Keratinocyte (primary cell): ENCODE measurements around the gene KSR2. TPM values are rescaled to one million over a fixed set of nuclear protein-coding genes. Genes with fewer than 3 reads are reported as not detected.
A peak's percentile ranks its signal among the peaks of the same experiment; 100 is the strongest.

ENCODE experiments used
- DNase-seq: peaks from one replicate; pipeline ENCODE4 v3.0.0-alpha.2; 2011; ENCODE audit warnings: low read depth, missing footprints, low spot score
- FAIRE-seq: peaks from 2 replicates; lab custom pipeline; 2011; peaks lifted over from hg19 to GRCh38; lab: Jason Lieb, UNC
- H2AFZ ChIP-seq: 2 replicates; pipeline ENCODE4 v1.6.0; 2012; ENCODE audit warnings: low read length, control low read depth, inconsistent platforms; ENCODE audit not compliant: control insufficient read depth
- H3K27ac ChIP-seq: 2 replicates; pipeline ENCODE4 v1.5.1; 2011; ENCODE audit warnings: low read length; ENCODE audit not compliant: control insufficient read depth, insufficient read depth
- H3K27me3 ChIP-seq: 3 replicates; pipeline ENCODE4 v1.6.0; 2011; ENCODE audit warnings: low read length; ENCODE audit not compliant: control insufficient read depth, insufficient read depth; ENCODE audit errors: extremely low read depth
- H3K36me3 ChIP-seq, 2 experiments: 2 replicates in 1 of 2; 3 replicates in 1 of 2; pipeline ENCODE4 v1.5.1; 2011; ENCODE audit warnings: low read length in 2 of 2, mild to moderate bottlenecking in 1 of 2; ENCODE audit not compliant: control insufficient read depth in 2 of 2, insufficient read depth in 2 of 2; ENCODE audit errors: extremely low read depth in 1 of 2
- H3K4me1 ChIP-seq: 3 replicates; pipeline ENCODE4 v1.5.1; 2011; ENCODE audit warnings: low read length; ENCODE audit not compliant: control insufficient read depth, insufficient read depth; ENCODE audit errors: extremely low read depth
- H3K4me2 ChIP-seq: 3 replicates; pipeline ENCODE4 v1.6.0; 2011; ENCODE audit warnings: low read depth, low read length; ENCODE audit not compliant: control insufficient read depth, insufficient read depth; ENCODE audit errors: extremely low read depth
- H3K4me3 ChIP-seq, 3 experiments: fragments of 200-600 bp in 1 of 3; sonication (generic) in 1 of 3; 2 replicates in 2 of 3; 3 replicates in 1 of 3; pipeline ENCODE4 v1.5.1; 2011 to 2016; ENCODE audit warnings: low read length in 3 of 3, mild to moderate bottlenecking in 3 of 3, control low read depth in 2 of 3, inconsistent platforms in 1 of 3, low read depth in 1 of 3, mixed read lengths in 1 of 3, mixed run types in 1 of 3, moderate library complexity in 1 of 3; ENCODE audit not compliant: control insufficient read depth in 2 of 3, insufficient read depth in 2 of 3; ENCODE audit errors: extremely low read depth in 1 of 3
- H3K79me2 ChIP-seq: 2 replicates; pipeline ENCODE4 v1.6.0; 2012; ENCODE audit warnings: low read length; ENCODE audit not compliant: control insufficient read depth, insufficient read depth
- H3K9ac ChIP-seq: 3 replicates; pipeline ENCODE4 v1.6.0; 2011; ENCODE audit warnings: low read length; ENCODE audit not compliant: control insufficient read depth, insufficient read depth; ENCODE audit errors: extremely low read depth
- H3K9me1 ChIP-seq: 3 replicates; pipeline ENCODE4 v1.6.0; 2011; ENCODE audit warnings: low read length; ENCODE audit not compliant: control insufficient read depth, insufficient read depth; ENCODE audit errors: extremely low read depth
- H3K9me3 ChIP-seq: 2 replicates; pipeline ENCODE4 v1.5.1; 2012; ENCODE audit warnings: low read depth, low read length; ENCODE audit not compliant: control insufficient read depth
- H4K20me1 ChIP-seq: 3 replicates; pipeline ENCODE4 v1.6.0; 2011; ENCODE audit warnings: low read length; ENCODE audit not compliant: control insufficient read depth, insufficient read depth; ENCODE audit errors: extremely low read depth
- EZH2 ChIP-seq: IDR thresholded peaks from one replicate; pipeline ENCODE4 v1.6.1; 2012; ENCODE audit warnings: inconsistent platforms, mild to moderate bottlenecking, low read length, moderate library complexity
- dilution Hi-C: fragments of 300-500 bp; cut with MboI; formaldehyde crosslinking; loops from one replicate; pipeline ENCODE4 v1.7.0; 2020; ENCODE audit warnings: low sequenced_read_pairs; ENCODE audit not compliant: extremely low pct_ligation_motif_present
- polyA plus RNA-seq, 5 experiments: library from polyadenylated mRNA; depleted of rRNA in 3 of 5; stranded (reverse) in 3 of 5; stranded (forward) in 1 of 5; unstranded in 1 of 5; fragments of >200 nt; gene quantifications; 1 replicate in 1 of 5; 2 replicates in 3 of 5; 3 replicates in 1 of 5; pipeline versions ENCODE4 v1.2.1 to v1.2.3, GENCODE V29; 2011 to 2012; ENCODE audit warnings: missing spikeins in 2 of 5, low read depth in 1 of 5, low replicate concordance in 1 of 5
- TF ChIP-seq, protein P1 (sequence below), 3 experiments: IDR thresholded peaks in 1 of 3; conservative IDR thresholded peaks in 1 of 3; optimal IDR thresholded peaks in 1 of 3; 2 replicates in 2 of 3; 3 replicates in 1 of 3; pipeline versions ENCODE3 to v1.5.1; 2011; ENCODE audit warnings: low read length in 3 of 3, mild to moderate bottlenecking in 3 of 3, moderate library complexity in 2 of 3, control low read depth in 1 of 3, inconsistent platforms in 1 of 3; ENCODE audit not compliant: insufficient read depth in 2 of 3; ENCODE audit errors: extremely low read depth in 1 of 3

KSR2 gene
- polyA plus RNA-seq, 1 donor (not counting 4 experiments of a cell fraction or from before 2014, with no cell fraction given): 0.01 TPM

DNA sequence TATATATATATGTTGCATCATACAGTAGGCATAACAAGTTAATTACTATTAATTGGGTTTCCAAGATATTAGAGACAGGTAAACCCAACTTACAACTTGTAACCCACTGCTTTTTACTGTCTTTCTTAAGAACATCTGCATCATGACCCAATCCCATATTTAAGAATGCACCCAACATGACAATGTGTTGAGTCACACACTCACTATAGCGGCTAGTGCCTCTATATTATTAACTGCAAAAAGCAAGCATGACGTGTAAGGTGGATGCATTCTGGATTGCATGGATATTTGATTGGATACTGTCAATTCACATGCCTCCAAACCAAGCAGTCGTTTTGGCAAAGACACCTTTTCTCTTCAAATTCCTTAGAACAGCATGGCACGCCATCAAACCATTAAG is 68.2 kb downstream of the KSR2 start:
- Histone ChIP-seq H3K36me3 (no peaks in the 10 kb centered on the region), H3K4me1 (peaks cover 5% of the 10 kb centered on the region), H4K20me1 (no peaks in the 10 kb centered on the region), H3K79me2 (no peaks in the 10 kb centered on the region), H3K9me1 (no peaks in the 10 kb centered on the region), H3K4me3 (no peak overlapping the region), H3K27ac (no peak overlapping the region), H3K9ac (no peak overlapping the region), H3K4me2 (no peak overlapping the region), H3K27me3 (no peaks in the 10 kb centered on the region), H3K9me3 (no peaks in the 10 kb centered on the region), H2AFZ (no peak overlapping the region)
- peak; percentile 9 for DNase-seq
- TF ChIP-seq, protein P1, sequence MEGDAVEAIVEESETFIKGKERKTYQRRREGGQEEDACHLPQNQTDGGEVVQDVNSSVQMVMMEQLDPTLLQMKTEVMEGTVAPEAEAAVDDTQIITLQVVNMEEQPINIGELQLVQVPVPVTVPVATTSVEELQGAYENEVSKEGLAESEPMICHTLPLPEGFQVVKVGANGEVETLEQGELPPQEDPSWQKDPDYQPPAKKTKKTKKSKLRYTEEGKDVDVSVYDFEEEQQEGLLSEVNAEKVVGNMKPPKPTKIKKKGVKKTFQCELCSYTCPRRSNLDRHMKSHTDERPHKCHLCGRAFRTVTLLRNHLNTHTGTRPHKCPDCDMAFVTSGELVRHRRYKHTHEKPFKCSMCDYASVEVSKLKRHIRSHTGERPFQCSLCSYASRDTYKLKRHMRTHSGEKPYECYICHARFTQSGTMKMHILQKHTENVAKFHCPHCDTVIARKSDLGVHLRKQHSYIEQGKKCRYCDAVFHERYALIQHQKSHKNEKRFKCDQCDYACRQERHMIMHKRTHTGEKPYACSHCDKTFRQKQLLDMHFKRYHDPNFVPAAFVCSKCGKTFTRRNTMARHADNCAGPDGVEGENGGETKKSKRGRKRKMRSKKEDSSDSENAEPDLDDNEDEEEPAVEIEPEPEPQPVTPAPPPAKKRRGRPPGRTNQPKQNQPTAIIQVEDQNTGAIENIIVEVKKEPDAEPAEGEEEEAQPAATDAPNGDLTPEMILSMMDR (optimal IDR thresholded peaks at IDR 0.05 in 1 of 3, IDR thresholded peaks at IDR 0.05 in 1 of 3, conservative IDR thresholded peaks at IDR 0.05 in 1 of 3; ENCODE audit: extremely low read depth in 1 of 3, insufficient read depth in 2 of 3, low read length in 3 of 3): no peak
- TF ChIP-seq EZH2: no peak
- dilution Hi-C loops: no loop called here
- FAIRE-seq: no peak

DNA sequence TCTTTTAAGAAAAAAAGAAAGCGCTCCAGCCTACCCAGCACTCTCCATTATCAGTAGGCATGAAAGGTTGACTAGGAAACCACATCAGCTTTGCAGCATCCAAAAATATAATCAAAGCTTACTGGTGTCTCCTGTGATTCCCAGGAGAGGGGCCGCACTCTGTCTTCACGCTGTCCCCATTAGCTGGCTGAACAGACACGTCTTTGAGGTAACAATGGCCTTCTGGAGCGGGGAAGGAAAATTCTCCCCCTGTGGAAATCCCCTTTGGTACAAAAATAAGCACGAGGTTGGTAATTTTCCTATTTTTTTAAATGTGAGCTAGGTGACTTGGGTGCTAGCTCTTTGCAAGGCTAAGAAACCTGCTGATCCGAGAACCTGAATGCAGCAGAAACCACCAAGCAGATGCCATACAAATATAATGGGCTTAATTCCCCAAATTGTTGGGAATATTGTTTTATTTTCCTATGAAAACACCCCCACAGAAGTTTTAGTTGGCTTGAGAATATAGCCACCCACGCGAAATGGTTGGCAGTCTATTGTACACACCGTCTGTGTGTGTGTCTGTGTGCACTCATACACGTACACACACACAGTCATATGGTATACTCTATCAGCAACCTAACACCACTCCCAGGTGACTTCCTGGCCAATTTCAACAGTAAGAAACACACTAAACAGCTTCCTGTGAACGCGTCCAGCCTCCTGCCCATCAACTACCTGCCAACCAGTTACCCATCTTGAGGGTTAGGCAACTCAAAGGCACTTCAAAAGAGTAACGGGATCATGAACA is 71.2 kb downstream of the KSR2 start:
- H3K36me3 ChIP-seq: no peaks in the 10 kb centered on the region
- no peaks in the 10 kb centered on the region for H3K27me3 ChIP-seq
- no peak for TF ChIP-seq EZH2
- TF ChIP-seq, protein P1 (optimal IDR thresholded peaks at IDR 0.05 in 1 of 3, IDR thresholded peaks at IDR 0.05 in 1 of 3, conservative IDR thresholded peaks at IDR 0.05 in 1 of 3; ENCODE audit: extremely low read depth in 1 of 3, insufficient read depth in 2 of 3, low read length in 3 of 3): no peak
- no peaks in the 10 kb centered on the region for H3K9me3 ChIP-seq
- no peaks in the 10 kb centered on the region for H4K20me1 ChIP-seq
- no peaks in the 10 kb centered on the region for H3K9me1 ChIP-seq
- dilution Hi-C loops: no loop called here
- no peak overlapping the region for H3K4me3 ChIP-seq
- H3K27ac ChIP-seq: no peak overlapping the region
- no peak overlapping the region for H2AFZ ChIP-seq
- no peak for FAIRE-seq
- no peaks in the 10 kb centered on the region for H3K4me1 ChIP-seq
- DNase-seq: no peak
- H3K79me2 ChIP-seq: no peaks in the 10 kb centered on the region
- H3K9ac ChIP-seq: no peak overlapping the region
- H3K4me2 ChIP-seq: no peak overlapping the region
